Fibroblast of peridontal ligament (primary cell): ENCODE data around the gene ZNF280B.

Experiments used
- DNase-seq: peaks from one replicate; pipeline ENCODE4 v3.0.0-alpha.2; 2010; ENCODE audit errors: extremely low read depth

The ZNF280B gene, protein sequence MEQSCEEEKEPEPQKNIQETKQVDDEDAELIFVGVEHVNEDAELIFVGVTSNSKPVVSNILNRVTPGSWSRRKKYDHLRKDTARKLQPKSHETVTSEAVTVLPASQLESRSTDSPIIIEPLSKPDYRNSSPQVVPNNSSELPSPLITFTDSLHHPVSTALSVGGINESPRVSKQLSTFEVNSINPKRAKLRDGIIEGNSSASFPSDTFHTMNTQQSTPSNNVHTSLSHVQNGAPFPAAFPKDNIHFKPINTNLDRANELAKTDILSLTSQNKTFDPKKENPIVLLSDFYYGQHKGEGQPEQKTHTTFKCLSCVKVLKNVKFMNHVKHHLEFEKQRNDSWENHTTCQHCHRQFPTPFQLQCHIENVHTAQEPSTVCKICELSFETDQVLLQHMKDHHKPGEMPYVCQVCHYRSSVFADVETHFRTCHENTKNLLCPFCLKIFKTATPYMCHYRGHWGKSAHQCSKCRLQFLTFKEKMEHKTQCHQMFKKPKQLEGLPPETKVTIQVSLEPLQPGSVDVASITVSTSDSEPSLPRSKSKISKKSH

DNA sequence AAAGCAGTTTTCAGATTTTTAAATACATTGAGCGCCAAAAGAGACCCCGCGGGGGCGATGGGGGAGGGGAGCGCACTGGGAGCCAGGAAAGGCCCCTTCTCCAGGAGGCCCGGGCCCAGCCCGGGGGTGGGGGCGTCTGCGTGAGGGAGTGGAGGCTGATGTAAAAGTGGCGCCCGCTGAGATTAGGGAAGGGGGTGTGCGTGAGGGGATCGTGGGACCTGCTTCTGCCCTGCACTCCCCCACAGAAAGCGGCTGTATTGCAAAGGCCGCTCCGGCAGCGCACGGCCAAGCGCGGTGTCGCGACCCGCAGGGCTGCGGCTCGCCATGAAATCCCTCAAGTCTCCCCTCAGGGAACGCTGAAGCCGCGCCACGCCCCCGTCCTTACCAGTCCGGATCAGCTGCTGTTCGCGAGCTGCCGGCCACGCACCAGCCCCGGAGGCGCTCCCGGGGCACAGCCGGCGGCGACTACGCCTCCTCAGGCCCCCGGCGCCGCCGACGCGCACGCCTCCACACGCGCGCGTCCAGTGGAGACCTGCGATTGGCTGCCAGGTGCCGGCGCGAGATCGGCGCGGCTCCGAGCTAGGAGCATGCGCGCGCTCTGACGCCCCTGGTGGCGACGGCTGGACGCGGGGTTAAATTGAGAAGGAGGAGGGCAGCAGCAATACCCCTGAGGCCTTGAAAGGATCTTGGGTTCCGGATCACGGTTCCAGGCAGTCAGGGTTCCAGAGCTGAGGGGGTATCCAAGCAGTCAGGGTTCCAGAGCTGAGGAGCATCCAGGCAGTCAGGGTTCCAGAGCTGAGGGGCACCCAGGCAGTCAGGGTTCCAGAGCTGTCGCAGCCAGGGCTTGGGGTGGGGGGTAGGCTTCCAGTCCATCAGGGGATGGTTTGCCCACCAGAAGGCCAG, at the start of gene ZNF280B:
TSS of gene ZNF280B (minus strand) at position 469 of the 903 bp plus-strand sequence. CDS start 19,344 bp downstream, outside the sequence.
- peak; percentile 73 for DNase-seq

DNA sequence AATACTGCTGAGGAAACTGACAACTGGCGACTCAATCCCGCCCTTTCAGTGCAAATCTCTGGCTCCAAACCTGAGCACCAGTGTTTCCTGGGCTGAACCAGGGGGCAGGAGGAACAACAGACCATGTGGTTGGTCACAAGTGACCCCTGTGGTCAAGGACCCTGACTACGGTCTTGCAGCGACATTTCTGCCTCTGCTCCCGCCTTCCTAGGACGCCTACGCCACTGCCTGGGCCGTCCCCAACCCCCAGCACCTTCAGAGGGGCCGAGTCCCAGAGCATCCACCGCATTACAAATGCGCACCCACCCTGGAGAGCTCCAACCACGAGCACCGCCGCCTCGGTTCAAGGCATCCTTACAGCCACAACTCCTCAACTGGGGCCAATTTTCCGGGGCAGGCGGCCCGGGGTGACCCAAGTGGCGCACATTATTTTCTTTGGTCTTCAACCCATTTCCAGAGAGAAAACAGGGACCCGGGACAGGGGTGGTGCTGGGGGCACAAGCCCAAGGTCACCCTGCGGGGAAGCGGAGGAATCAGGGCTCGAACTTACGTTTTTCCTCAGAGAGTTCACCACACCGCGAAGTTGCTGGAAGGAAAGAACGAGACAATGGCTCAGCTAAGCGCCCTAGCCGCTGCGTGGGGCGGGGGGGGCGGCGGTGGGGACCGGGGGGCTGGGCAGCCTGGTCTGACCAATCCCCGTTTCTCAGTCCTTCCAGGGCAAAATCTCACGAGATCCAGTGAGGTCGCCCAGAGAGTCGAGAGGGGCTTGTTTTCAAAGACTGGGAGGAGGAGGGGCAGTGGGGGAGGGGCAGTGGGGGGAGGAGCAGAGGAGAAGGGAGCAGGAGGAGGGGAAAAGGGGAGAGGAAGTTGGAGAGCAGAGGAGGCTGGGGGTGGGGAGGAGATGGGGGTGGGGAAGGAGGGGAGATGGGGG, 48.7 kb upstream of the ZNF280B start:
- no peak for DNase-seq

DNA sequence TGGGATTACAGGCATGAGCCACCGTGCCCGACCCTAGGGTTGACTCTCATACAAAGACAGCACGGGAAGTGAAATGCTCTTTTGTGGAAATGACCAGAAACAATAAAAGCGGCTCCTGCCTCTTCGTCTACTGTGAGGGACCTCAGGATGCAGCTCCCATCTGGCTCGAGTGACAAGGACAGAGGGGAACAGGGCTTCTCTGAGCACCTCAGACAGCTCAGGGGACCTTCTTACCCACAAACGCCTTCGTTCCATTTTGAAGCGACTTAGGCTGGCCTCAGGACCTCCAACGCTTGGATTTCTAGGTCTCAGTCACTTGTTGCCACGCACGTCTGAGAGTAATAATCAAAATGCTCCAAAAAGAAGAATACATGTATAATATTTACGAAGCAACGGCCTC, 48.0 kb upstream of the ZNF280B start:
- DNase-seq: no peak

DNA sequence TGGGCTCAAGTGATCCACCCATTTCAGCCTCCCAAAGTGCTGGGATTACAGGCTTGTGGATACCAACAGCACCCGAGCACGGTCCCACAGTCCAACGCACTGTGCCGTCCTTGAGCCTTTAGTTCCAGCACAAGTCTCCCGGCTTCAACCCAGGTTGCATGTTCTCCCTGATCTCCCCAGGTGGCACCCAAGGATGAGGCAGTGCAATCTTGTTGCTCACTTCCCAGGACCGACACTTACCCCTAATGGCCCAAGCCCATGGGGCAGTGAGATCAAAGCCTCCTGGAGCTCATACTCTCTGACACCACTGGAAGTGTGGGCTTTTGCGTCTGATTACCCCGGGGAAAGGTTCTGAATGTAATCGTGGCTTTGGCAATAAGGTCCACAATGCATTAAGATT, 47.1 kb upstream of the ZNF280B start:
- DNase-seq: no peak

DNA sequence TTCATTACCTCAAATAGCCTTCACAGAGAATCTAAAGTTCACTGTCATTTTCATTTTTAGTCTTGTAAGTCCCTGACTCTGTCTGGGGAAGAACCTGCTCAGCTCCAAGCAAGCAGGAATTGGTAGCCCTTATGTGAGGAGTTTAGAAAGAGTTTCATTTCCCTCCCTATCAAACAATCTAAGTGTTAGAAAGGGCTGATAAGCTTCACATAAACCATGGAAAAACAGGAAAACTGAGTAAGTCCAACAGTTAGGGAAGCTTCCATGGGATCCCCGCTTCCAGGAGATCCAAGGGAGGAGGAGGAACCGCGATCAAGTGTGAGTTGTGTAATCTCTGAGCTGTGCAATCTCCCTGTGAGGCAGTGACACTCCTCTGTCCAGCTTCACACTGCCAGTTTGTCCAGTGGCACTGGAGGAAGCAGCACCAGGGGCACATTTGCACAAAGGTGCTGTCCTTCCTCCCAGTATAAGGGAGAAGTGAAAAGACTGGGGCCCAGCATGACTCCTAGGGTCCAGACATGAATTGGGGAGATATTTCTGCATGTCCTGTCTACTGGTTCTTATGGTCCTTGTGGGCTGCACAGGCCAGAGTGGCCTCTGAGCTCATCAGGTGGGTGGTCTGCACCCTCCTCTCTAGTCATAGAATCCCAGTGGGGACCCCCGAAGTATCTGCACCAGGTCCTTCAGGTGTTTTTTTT, 46.2 kb upstream of the ZNF280B start:
- no peak for DNase-seq

DNA sequence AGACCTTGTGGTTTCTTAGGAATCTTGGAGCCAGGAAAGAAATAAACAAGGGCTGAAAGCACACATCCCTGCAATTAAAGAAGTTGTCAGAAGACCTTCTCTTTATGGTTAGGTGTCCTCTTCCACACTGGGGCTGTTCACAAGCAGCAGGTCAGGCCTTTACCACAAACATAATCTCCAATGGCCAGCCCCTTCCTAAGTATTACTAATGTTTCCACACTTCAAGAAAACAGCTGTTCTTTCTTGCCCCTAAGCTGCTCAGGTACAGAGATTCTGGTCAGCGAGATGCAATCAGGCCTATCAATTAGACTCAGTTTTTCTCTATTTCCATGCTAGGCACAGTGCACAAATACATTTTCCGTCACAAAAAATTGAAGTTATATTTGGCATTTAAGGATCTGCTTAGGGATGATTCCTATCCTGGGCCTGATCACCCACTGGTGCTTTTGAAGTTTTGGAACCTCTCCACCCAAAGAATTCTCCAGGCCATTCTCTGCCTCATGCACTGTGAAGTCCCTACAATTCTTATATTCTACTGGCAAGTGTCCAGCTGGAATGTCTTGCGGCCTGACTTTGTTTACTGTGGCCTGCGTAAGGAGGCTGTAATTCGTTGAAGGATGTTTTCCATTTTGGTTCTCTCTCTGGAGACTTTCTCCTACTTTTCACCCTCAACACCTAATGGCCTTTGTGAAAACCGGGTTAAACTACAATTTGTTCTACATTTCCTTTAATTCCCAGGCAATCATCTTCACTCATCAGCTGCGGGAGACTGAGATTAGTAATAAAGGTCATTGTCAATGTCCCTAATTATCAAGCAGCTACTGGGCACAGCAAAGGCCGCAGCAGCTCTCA, 45.4 kb upstream of the ZNF280B start:
- DNase-seq: no peak

DNA sequence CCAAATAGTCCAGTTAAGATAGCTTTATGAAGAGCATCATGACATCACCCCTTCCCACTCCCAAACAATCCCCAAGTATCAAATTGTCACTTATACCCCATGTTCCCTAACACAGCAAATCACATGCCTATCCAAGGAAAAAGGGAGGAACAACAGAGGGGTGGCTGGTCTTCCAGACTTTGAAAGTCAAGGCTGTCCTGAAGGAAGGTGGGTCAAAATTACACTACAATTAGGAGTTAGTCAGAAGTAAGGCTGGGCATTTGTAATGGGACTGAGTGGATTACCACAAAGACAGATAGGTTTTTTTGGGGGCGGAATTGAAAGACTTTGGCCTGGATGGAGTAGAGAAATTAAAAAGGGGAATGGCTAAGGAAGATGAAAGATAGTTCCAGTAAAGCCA, 44.6 kb upstream of the ZNF280B start:
- DNase-seq: no peak

DNA sequence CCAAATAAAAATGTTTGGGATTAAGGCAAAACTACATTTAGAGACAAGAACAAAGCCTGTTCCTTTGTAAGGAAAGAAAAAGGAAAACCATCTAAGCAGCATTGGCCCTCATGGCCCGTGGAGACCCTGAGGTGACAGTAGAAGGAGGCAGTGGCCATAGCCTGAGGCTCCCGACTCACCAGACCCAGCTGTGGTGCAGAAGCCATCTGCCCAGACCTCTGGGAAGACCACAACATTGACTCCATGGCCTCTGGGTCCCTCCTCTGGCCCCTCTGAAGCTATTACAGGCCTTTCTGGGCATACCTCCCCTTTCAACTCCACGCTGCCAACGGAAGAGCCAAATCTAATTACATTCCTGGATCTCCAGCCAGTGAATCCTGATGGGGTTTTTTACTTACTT, 44.1 kb upstream of the ZNF280B start:
- no peak for DNase-seq

DNA sequence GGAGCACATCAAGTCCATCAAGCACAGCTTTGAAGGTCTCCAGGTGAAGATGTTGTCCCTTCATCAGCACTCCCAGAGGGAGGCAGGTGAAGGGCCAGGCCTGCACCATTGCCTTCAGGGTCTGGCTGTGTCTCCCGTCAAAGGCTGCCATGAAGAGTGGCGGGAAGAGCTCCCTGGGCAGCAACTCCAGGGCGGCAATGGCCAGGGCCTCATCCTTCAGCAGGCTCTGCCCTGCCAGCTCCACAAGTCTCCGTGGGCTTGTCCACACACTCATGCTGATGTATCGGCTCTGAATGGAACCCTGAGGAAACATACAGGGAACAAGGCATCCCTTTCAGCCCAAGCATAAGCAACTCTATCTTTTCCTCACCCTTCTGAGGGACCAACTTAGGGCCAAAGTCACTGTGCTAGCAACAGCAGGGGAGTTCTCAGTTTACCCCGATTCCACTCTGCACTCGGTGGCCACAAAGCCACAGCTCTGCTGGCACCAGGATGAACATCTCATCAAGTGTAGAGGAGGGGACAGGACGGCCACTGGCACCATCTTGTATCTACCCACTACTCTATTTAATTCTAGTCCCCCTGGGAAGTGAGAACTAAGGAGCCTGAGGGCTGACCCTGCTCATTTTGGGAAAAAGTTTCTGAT, 42.4 kb upstream of the ZNF280B start:
- no peak for DNase-seq

DNA sequence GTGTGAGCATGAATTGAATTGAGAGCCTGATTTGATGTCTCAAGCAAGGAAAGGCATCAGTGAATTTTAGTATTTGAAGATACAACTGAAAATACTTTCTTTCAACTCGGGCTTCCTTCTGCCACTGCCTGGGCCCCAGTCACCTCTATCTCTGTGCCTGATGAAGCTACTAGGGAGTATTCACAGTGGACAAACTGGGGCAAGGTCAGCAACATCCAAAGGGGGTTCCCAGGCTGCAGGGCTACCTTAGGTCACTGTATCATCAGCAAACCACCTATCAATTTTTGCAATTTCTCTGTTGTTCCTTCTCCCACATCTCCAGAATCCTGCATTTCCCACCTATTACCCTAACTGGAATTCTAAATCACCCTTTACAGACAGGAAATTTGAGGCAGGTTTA, 40.4 kb upstream of the ZNF280B start:
- DNase-seq: no peak

DNA sequence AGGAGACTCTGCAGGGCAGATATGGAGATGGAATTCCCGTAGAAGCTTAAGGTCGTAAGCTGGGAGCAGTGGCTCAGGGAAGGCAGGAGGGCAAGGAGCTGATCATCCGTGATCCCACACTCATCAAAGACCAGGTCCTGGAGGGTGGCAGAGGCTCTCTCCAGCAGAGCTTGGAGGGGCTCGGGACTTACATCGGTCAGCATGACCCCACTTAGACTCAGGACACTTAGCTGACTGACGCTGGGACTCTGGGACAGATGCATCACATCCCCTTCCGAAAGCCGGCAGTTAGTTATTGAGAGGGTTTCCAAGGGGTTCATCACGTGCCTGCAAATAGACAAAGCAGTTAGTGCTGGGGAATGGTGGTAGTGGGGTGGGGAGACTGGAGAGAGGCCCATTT, 39.8 kb upstream of the ZNF280B start:
- DNase-seq: no peak

DNA sequence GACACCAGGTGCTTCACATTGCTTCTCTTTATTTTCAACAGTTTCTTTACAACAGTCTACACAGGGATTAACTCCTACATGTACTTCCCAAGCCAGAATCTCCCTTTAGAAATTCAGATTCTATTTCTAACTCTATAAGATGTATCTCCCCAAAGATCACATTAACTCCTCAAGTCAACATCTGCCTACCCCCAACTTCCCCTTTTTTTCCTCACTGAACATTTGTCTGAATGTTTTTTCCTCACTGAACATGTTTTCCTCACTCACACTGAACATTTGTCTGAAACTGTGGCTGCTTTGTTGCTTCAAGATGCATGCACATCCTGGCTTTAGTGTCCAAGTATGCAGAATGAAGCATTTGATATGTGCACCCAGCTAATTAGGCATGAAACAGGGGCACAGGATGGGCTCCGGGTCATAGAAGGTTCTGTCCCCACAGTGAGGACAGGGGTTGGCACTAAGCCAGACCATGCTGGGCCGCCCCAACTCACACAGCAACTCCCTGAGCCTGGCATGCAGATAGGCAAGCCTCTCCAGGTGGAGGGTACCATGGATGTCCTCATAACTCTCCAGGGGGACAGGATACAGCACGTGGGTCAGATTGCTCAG, 39.3 kb upstream of the ZNF280B start:
- DNase-seq: no peak

DNA sequence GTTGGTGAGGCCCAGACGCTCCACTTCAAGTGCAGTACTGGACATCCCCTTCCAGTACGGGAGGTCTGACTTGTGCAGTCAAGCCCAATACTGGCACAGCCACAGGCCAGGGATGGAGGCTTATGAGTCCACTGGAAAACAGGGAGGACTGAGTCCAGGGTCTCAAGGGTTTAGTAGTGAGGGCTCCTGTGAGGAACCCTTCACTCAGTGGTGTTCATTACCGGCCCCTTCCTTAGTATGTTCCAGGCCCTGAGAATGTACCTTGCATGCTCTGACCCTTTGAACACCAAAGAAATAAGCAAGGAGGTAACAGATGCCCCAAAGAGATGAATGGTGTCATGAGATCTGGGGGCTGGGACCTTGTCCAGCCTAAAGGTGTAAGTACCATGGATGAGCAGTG, 38.7 kb upstream of the ZNF280B start:
- no peak for DNase-seq

DNA sequence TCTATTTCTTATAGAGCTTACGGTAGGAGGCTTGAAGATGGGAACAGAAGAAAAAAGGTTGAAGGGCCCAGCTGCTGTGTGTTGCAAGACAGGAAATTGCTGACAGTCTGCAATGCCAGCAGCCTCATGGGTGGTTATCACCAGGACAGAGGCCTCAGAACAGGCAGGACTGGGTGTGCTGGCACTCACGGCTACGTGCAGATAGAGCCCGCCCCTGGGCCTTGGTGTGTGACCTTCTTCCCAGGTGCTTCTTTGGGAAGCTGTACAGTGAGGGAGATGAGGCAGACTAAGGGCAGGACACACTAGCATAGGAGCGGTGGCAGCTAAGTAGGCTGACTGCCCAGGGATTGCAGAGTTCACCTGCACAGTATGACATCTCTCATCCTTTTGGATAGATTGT, 37.9 kb upstream of the ZNF280B start:
- no peak for DNase-seq

DNA sequence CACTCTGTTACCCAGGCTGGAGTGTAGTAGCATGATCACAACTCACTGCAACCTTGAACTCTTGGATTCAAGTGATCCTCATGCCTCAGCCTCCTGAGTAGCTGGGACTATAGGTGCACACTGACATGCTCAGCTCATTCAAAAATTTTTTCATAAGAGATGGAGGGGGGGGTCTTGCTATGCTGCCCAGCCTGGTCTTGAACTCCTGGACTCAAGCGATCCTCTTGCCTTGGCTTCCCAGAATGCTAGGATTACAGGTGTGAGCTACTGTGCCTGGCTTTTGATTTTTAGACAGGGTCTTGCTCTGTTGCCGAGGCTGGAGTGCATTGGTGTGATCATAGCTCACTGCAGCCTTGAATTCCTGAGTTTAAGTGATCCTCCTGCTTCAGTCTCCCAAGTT, 36.5 kb upstream of the ZNF280B start:
- no peak for DNase-seq

DNA sequence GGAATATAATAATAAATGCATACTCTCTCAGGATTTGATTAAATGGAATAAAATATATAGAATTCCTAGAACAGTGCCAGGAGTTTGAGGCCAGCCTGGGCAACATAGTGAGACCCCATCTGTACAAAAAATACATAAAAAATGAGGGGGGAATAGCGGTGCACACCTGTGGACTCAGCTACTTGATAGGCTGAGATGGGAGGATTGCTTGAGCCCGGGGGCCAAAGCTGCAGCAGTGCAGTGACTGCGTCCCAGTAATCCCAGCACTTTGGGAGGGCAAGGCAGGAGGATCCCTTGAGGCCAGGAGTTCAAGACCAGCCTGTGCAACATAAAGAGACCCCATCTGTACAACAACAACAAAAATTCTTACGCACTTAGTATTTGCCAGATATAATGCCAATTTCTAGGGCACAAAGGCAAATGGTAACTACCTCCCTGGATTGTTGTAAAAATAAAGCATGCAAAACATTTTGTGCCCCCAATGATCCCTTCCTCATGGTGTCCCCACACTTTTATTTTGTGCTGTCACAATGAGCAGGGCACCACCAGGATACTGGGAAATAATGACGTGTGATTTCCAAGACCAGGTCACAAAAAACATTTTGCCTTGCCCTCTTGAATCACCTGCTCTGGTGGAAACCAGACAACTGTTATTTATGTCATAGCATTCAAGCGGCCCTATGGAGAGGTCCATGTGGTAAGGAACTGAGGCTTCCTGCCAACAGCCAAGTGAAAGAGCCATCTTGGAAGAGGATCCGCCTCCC, 29.9 kb upstream of the ZNF280B start:
- no peak for DNase-seq

DNA sequence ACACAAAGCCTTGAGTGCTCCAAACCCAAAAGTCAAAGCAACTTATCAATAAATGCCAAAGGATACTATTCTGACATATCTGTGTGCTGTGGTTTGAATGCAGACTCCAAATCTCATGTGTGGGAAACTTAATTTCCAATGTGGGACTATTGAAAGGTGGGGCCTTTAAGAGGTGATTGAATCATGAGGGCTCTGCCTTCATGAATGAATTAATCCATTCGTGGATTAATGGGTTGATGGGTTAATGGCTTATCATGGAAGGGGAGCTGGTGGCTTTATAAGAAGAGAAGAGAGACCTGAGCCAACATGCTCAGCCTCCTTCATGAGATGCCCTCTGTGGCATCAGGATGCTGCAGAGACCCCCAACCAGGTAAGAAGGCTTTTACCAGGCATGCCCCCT, 28.4 kb upstream of the ZNF280B start:
- no peak for DNase-seq

DNA sequence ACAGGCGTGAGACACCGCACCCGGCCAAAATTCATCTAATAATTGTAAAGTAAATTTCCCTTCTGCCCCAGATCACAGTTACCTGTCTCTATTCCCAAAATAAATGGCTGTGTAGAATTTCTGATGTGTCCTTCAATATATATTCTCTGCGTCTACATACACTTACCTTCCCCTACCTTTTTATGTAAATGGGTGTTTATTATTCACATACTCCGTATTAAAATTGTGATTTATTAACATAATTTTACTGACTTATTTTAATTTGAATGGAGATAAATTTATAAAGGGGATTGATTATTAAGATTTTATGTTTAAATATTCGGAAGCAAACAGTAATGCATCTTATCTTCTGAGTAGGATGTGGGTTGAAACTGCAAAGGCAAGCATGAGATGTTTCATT, 28.0 kb upstream of the ZNF280B start:
- DNase-seq: no peak
